K562 (cell line): ENCODE measurements around the gene FASTK. TPM values are rescaled to one million over a fixed set of nuclear protein-coding genes. Genes with fewer than 3 reads are reported as not detected.

Source experiments
- ATAC-seq: fragments of 200-7000 bp; cut with Tn5 transposase; 3 replicates; pipeline ENCODE4 v1.9.1; 2020; ENCODE audit warnings: moderate library complexity
- BruUV-seq: library from RNA; stranded (reverse); fragments of 400-500 nt; replicated peaks from 2 replicates; lab custom pipeline; 2021; lab: Mats Ljungman, UMichigan
- CTCF ChIA-PET: fragments of 300-600 bp; formaldehyde crosslinking; extraction: SDS; loops from one replicate; lab custom pipeline; 2021; ENCODE audit warnings: low intra/inter-chr PET ratio; lab: Yijun Ruan, JAX
- POLR2A ChIA-PET: fragments of 300-600, 350-650 bp; sonication (Branson Sonifier 250); formaldehyde crosslinking; extraction: SDS; loops from one replicate; lab custom pipeline; 2021; ENCODE audit warnings: antibody characterized with exemption, inconsistent platforms; lab: Yijun Ruan, JAX
- DNase-seq, 4 experiments: peaks; one replicate each; pipeline versions ENCODE4 v3.0.0 to v3.0.0-alpha.2; 2011 to 2018; ENCODE audit warnings: low spot score in 3 of 4, mixed read lengths in 3 of 4; ENCODE audit errors: extremely low read depth in 1 of 4
- FAIRE-seq: peaks from 2 replicates; lab custom pipeline; 2011; peaks lifted over from hg19 to GRCh38; lab: Jason Lieb, UNC
- H2AFZ ChIP-seq: 2 replicates; pipeline ENCODE4 v1.6.0; 2011; ENCODE audit warnings: low read depth, low read length, control low read depth, inconsistent platforms
- H3K27ac ChIP-seq: fragments of 200-600 bp; 3 replicates; pipeline ENCODE4 v1.8.0; 2011; ENCODE audit warnings: low read depth, mild to moderate bottlenecking, control low read depth, inconsistent platforms, low read length, moderate library complexity, mixed read lengths; ENCODE audit errors: extremely low read depth
- H3K27me3 ChIP-seq, 2 experiments: fragments of 300-600 bp in 1 of 2; 2 replicates in 1 of 2; 3 replicates in 1 of 2; pipeline versions ENCODE4 v1.6.0 to v1.8.0; 2011; ENCODE audit warnings: inconsistent platforms in 2 of 2, low read length in 2 of 2, mild to moderate bottlenecking in 1 of 2, mixed read lengths in 1 of 2, moderate library complexity in 1 of 2; ENCODE audit not compliant: control insufficient read depth in 2 of 2, insufficient read depth in 2 of 2
- H3K36me3 ChIP-seq: fragments of 300-600 bp; 3 replicates; pipeline ENCODE4 v1.8.0; 2011; ENCODE audit warnings: mild to moderate bottlenecking, low read length, inconsistent platforms; ENCODE audit not compliant: control insufficient read depth, insufficient read depth
- H3K4me1 ChIP-seq, 2 experiments: fragments of 200-600 bp in 1 of 2; replicated peaks in 1 of 2; 2 replicates in 1 of 2; 3 replicates in 1 of 2; pipeline versions ENCODE4 v1.5.1 to v1.8.0; 2011; ENCODE audit warnings: inconsistent platforms in 2 of 2, low read length in 2 of 2, mild to moderate bottlenecking in 1 of 2, mixed read lengths in 1 of 2, moderate library complexity in 1 of 2; ENCODE audit not compliant: control insufficient read depth in 2 of 2, insufficient read depth in 2 of 2
- H3K4me2 ChIP-seq: 2 replicates; pipeline ENCODE4 v1.6.1; 2011; ENCODE audit warnings: low read length, control low read depth, inconsistent platforms, mixed read lengths; ENCODE audit not compliant: insufficient read depth
- H3K4me3 ChIP-seq: fragments of 200-600 bp; sonication (generic), shearing (Covaris generic); 2 replicates; pipeline ENCODE4 v1.5.1; 2016; ENCODE audit warnings: control low read depth, inconsistent platforms
- H3K79me2 ChIP-seq: fragments of 200-600 bp; 3 replicates; pipeline ENCODE4 v1.8.0; 2011; ENCODE audit warnings: low read length, inconsistent platforms; ENCODE audit not compliant: control insufficient read depth, insufficient read depth
- H3K9ac ChIP-seq, 2 experiments: 2 replicates each; pipeline versions ENCODE4 v1.6.0 to v1.6.1; 2011; ENCODE audit warnings: low read depth in 2 of 2, low read length in 2 of 2, control low read depth in 1 of 2, inconsistent platforms in 1 of 2, mild to moderate bottlenecking in 1 of 2, mixed read lengths in 1 of 2; ENCODE audit not compliant: insufficient read depth in 1 of 2
- H3K9me1 ChIP-seq: one replicate; pipeline ENCODE4 v1.6.0; 2011; ENCODE audit warnings: inconsistent platforms, mild to moderate bottlenecking, low read length, moderate library complexity; ENCODE audit not compliant: control insufficient read depth, insufficient read depth
- H3K9me3 ChIP-seq: replicated peaks from 2 replicates; pipeline ENCODE4 v1.5.1; 2011; ENCODE audit warnings: low read depth, low read length, inconsistent platforms; ENCODE audit not compliant: control insufficient read depth, insufficient read depth
- H4K20me1 ChIP-seq: replicated peaks from 2 replicates; pipeline ENCODE4 v1.6.1; 2011; ENCODE audit warnings: low read length, inconsistent platforms, mixed read lengths; ENCODE audit not compliant: control insufficient read depth, insufficient read depth
- BRD9 ChIP-seq: fragments of 450-650 bp; IDR thresholded peaks from 2 replicates; pipeline ENCODE4 v1.6.1; 2018; ENCODE audit warnings: low read depth; ENCODE audit not compliant: partially characterized antibody
- CHD2 ChIP-seq: IDR thresholded peaks from 2 replicates; pipeline ENCODE4 v1.6.1; 2011; ENCODE audit warnings: low read depth, low read length
- CREB1 ChIP-seq, 2 experiments: sonication (generic) in 1 of 2; formaldehyde crosslinking in 1 of 2; IDR thresholded peaks; 2 replicates each; pipeline versions ENCODE4 v1.6.1 to v1.8.0; 2012 to 2022; ENCODE audit warnings: inconsistent platforms in 1 of 2, mild to moderate bottlenecking in 1 of 2, missing genetic modification reagents in 1 of 2, moderate library complexity in 1 of 2
- E2F4 ChIP-seq: sonication (generic); formaldehyde crosslinking; IDR thresholded peaks from 2 replicates; pipeline ENCODE4 v1.8.0; 2022; ENCODE audit warnings: mild to moderate bottlenecking, low read depth, missing genetic modification reagents
- E4F1 ChIP-seq: fragments of 250-450 bp; sonication (Bioruptor Pico); IDR thresholded peaks from 2 replicates; pipeline ENCODE4 v1.5.0; 2021; ENCODE audit warnings: mild to moderate bottlenecking, borderline replicate concordance
- EP400 ChIP-seq: fragments of 450-650 bp; IDR thresholded peaks from 2 replicates; pipeline ENCODE4 v1.6.1; 2017; ENCODE audit warnings: antibody characterized with exemption, mild to moderate bottlenecking, moderate library complexity
- ETV1 ChIP-seq: fragments of 450-650 bp; conservative IDR thresholded peaks from 2 replicates; pipeline ENCODE4 v1.6.1; 2016; ENCODE audit warnings: missing genetic modification characterization, control low read depth, low read depth, missing compliant biosample characterization
- HLTF ChIP-seq: fragments of 450-650 bp; IDR thresholded peaks from 2 replicates; pipeline ENCODE4 v1.6.1; 2016
- KDM5B ChIP-seq: fragments of 200-600 bp; sonication (generic); IDR thresholded peaks from 2 replicates; pipeline ENCODE4 v1.6.1; 2012; ENCODE audit warnings: low read depth, mild to moderate bottlenecking, moderate library complexity, low read length, control low read depth, inconsistent platforms; ENCODE audit not compliant: insufficient replicate concordance
- NR3C1 ChIP-seq: sonication (generic); formaldehyde crosslinking; IDR thresholded peaks from 2 replicates; pipeline ENCODE4 v1.8.1; 2022; ENCODE audit warnings: missing genetic modification reagents
- SREBF1 ChIP-seq: fragments of 150-350 bp; IDR thresholded peaks from 2 replicates; pipeline ENCODE4 v1.6.1; 2014; ENCODE audit warnings: antibody characterized with exemption, low read depth, low read length, borderline replicate concordance
- USF1 ChIP-seq: sonication (generic); formaldehyde crosslinking; IDR thresholded peaks from 2 replicates; pipeline ENCODE4 v1.9.0; 2022; ENCODE audit warnings: mild to moderate bottlenecking, missing genetic modification reagents
- ZNF224 ChIP-seq: sonication (generic); formaldehyde crosslinking; IDR thresholded peaks from 2 replicates; pipeline ENCODE4 v1.8.0; 2022; ENCODE audit warnings: mild to moderate bottlenecking, missing genetic modification reagents
- ZNF232 ChIP-seq: sonication (generic); formaldehyde crosslinking; IDR thresholded peaks from 2 replicates; pipeline ENCODE4 v1.8.0; 2022; ENCODE audit warnings: mild to moderate bottlenecking, missing genetic modification reagents
- WGBS: fragments of 100-300 bp; shearing (Covaris generic); methylation state at CpG from one replicate; pipeline ENCODE4 v1.1.6; 2016; ENCODE audit warnings: low coverage, mixed read lengths; ENCODE audit not compliant: insufficient coverage; ENCODE audit errors: missing lambda C conversion rate; 5-methylcytosine and 5-hydroxymethylcytosine counted together
- in situ Hi-C: fragments of 300-500 bp; cut with MboI; formaldehyde crosslinking; loops from 4 replicates; pipeline ENCODE4 v1.15.0; 2018; ENCODE audit warnings: inconsistent platforms, mixed read lengths
- intact Hi-C: fragments of 100-400 bp; cut with micrococcal nuclease; formaldehyde crosslinking; loops from 2 replicates; pipeline ENCODE4 v1.14.2; 2022
- polyA plus RNA-seq, 8 experiments: library from polyadenylated mRNA; depleted of rRNA in 4 of 8; stranded (reverse) in 5 of 8; unstranded in 3 of 8; fragments of >200 nt; fragmentation: Nextera tagmentation in 2 of 8; fragmentation: Illumina TruSeq in 1 of 8; extraction: Ambion mirVana in 2 of 8; extraction: Trizol in 1 of 8; gene quantifications; 2 replicates each; pipeline versions ENCODE4 v1.2.1 to v1.2.3, GENCODE V29; 2011 to 2014; ENCODE audit warnings: inconsistent platforms in 1 of 8, missing spikeins in 1 of 8
- total RNA-seq, 7 experiments: library from RNA; depleted of rRNA in 6 of 7; stranded (reverse); fragments of >200 nt in 6 of 7; fragmentation: Illumina TruSeq in 2 of 7; extraction: Trizol in 2 of 7; gene quantifications; 2 replicates each; pipeline versions ENCODE4 v1.2.1 to v1.2.3, GENCODE V29; 2011 to 2021; ENCODE audit warnings: low replicate concordance in 1 of 7

FASTK gene
- total and polyA plus RNA-seq, 9 of the 15 experiments (the other 6 are each of a cell fraction or from before 2014, with no cell fraction given): 0.51 to 150 (median 48.2) TPM

- no peak for TF ChIP-seq E2F4 (CRISPR knock-in tag)
These were observed 6.8 kb upstream of the FASTK start (continued) for GRCh38 chr7:151087245-151088018.

- Histone ChIP-seq H3K79me2 (peaks cover 68% of the 10 kb centered on the region), H3K9me1 (peaks cover 9% of the 10 kb centered on the region), H3K4me1 (peaks cover 46 to 78% of the 10 kb centered on the region in 2 experiments), H2AFZ (0 out of 2 replicates have a peak overlapping the region, but pooled peaks have one; percentile 10), H4K20me1 (peaks cover 38% of the 10 kb centered on the region), H3K9ac (peak overlapping the region; percentile 84 to 98), H3K4me3 (peak overlapping the region; percentile 67), H3K4me2 (peak overlapping the region; percentile 88), H3K27ac (peak overlapping the region; percentile 81), H3K36me3 (peaks cover 43% of the 10 kb centered on the region; the same call in 2 of the 3 replicates), H3K9me3 (no peaks in the 10 kb centered on the region), H3K27me3 (no peaks in the 10 kb centered on the region)
- in situ Hi-C loops: no loop called here
- no TSS peak for BruUV-seq
- ChIA-PET POLR2A (interaction anchor here (0.6 to 2.2 kb wide), 5 partner anchors 9 to 70 kb away, joined by 3 to 7 read pairs (median 3); no protein-coding TSS in a partner anchor), CTCF (interaction anchor here (0.8 to 1.7 kb wide), 3 partner anchors 22 to 27 kb away, joined by 3 to 4 read pairs (median 4); partner anchors contain the start of gene SLC4A2)
- under 1% methylated on average over 37 of the region's 56 CpGs for WGBS
- FAIRE-seq (no peak), DNase-seq (peak in 3 of 4 experiments; percentile 48 to 68 (median 50)), ATAC-seq (peak; percentile 0; the same call in 1 of the 3 replicates)
- intact Hi-C loops: loop anchor here (1.0 to 10.0 kb wide), 2 partner anchors 85 to 772 kb away; no protein-coding TSS in a partner anchor
- 0 out of 2 replicates have a peak, but pooled peaks have one; percentile 28 for TF ChIP-seq HLTF
- peak; percentile 65 for TF ChIP-seq KDM5B
- peak; percentile 34; the same call in 1 of the 2 replicates for TF ChIP-seq USF1
- 0 out of 2 replicates have a peak, but pooled peaks have one; percentile 60 for TF ChIP-seq ZNF224 (CRISPR knock-in tag)
- no peak for TF ChIP-seq CHD2
- TF ChIP-seq NR3C1 (CRISPR knock-in tag): 0 out of 2 replicates have a peak, but pooled peaks have one; percentile 26
- no peak for TF ChIP-seq EP400
- TF ChIP-seq ZNF232: 0 out of 2 replicates have a peak, but pooled peaks have one; percentile 64
- peak; percentile 39 for TF ChIP-seq BRD9
- TF ChIP-seq CREB1 (IDR thresholded peaks at IDR 0.05): no peak; the same call in 1 of the 2 replicates
- 0 out of 2 replicates have a peak, but pooled peaks have one; percentile 10 for TF ChIP-seq CREB1 (CRISPR knock-in tag; IDR thresholded peaks at IDR 0.05)
- 0 out of 2 replicates have a peak, but pooled peaks have one; percentile 37 for TF ChIP-seq SREBF1
- TF ChIP-seq ETV1 (tag): peak; percentile 42; the same call in 1 of the 2 replicates
- no peak for TF ChIP-seq E4F1 (CRISPR knock-in tag)
These were observed 6.2 kb upstream of the FASTK start for GRCh38 chr7:151086802-151087244.
